Measurements from ENCODE around the gene HPS1. TPM values are rescaled to one million over a fixed set of nuclear protein-coding genes. Genes with fewer than 3 reads are reported as not detected.

The HPS1 gene
- total and polyA plus RNA-seq, 10 of the 15 experiments (the other 5 are each of a cell fraction or from before 2014, with no cell fraction given) = 27.1 to 138 (median 54.8) TPM

DNA sequence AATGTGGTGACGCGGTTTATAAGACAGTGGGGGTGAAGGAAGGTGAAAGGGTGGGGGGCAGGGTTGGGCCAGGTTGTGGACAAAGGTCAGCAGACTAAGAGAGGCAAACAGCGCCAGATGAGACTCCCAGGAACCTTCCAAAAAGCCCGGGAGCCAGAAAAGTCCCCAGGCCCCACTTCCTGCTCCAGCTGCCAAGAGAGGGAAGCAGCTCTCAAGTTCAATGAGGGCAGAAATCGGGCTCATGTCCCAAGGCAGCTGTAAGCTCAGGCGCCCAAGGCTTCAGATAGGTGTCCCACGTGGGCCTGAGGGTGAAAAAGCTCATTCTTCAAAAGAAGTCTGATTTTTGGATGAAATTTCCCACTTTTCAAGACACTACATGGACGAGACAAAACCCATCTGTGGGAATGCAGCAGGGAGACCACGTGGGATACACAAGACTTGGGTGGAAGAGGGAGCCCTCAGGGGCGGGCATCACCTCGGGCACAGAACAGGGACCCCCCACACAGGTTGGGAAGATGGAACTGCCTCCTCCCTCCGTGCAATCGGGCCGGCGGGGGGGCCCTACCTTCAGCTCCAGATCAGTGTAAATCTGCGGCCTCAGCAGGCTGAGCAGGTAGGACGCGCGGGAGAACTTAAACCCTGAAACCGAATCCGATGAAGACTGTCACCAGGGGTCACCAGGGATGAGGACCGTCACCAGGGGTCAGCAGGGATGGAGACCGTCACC, 39.6 kb downstream of the HPS1 start (continued):
- TF ChIP-seq NKRF (conservative IDR thresholded peaks at IDR 0.05) (no peak), NRF1 (conservative IDR thresholded peaks at IDR 0.05; ENCODE audit: low read depth, low read length) (no peak), PKNOX1 (IDR thresholded peaks at IDR 0.05) (no peak), EZH2 (IDR thresholded peaks at IDR 0.05; ENCODE audit: borderline replicate concordance, control insufficient read depth, low read depth, low read length) (no peak), YBX1 (IDR thresholded peaks at IDR 0.05) (no peak), TCF3 (IDR thresholded peaks at IDR 0.05; ENCODE audit: borderline replicate concordance, insufficient read depth, low read depth, low read length) (no peak), RBBP5 (conservative IDR thresholded peaks at IDR 0.05) (no peak), POLR2A (IDR thresholded peaks at IDR 0.05; ENCODE audit: low read depth, low read length) (no peak), ZBTB4 (CRISPR knock-in tag; IDR thresholded peaks at IDR 0.05) (no peak), NR2C2 (IDR thresholded peaks at IDR 0.05; ENCODE audit: borderline replicate concordance, control insufficient read depth, insufficient read length, low read depth) (no peak), ESRRA (IDR thresholded peaks at IDR 0.05; ENCODE audit: low read length) (no peak), NFIC (IDR thresholded peaks at IDR 0.05; ENCODE audit: low read depth, low read length) (no peak)
- TF ChIP-seq, protein P1, sequence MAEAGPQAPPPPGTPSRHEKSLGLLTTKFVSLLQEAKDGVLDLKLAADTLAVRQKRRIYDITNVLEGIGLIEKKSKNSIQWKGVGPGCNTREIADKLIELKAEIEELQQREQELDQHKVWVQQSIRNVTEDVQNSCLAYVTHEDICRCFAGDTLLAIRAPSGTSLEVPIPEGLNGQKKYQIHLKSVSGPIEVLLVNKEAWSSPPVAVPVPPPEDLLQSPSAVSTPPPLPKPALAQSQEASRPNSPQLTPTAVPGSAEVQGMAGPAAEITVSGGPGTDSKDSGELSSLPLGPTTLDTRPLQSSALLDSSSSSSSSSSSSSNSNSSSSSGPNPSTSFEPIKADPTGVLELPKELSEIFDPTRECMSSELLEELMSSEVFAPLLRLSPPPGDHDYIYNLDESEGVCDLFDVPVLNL (IDR thresholded peaks at IDR 0.05; ENCODE audit: low read depth, low read length) = no peak
